ENCODE results near the gene CSH2. TPM values are rescaled to one million over a fixed set of nuclear protein-coding genes. Genes with fewer than 3 reads are reported as not detected.
A peak's percentile ranks its signal among the peaks of the same experiment; 100 is the strongest.

The CSH2 gene
- total RNA-seq, 2 experiments from 2014 or later, result not detected

- peaks cover 70% of the 10 kb centered on the region for H3K4me1 ChIP-seq (ENCODE audit: insufficient read depth, low read length)
- no peak overlapping the region for H3K4me3 ChIP-seq (ENCODE audit: low read length)
- no peak for TF ChIP-seq CTCF (IDR thresholded peaks at IDR 0.05)
- ChIA-PET POLR2A (interaction anchor here (0.7 to 7.3 kb wide), 5 partner anchors 9 to 90 kb away, joined by 3 to 86 read pairs (median 4); partner anchors contain the start of genes CCDC47, DDX42, SMARCD2 and STRADA), CTCF (interaction anchor here (1.7 kb wide), 1 partner anchor 17 kb away, joined by 11 read pairs; no protein-coding TSS in a partner anchor)
- Mint-ChIP-seq H3K36me3 (ENCODE audit: low read depth) (peaks cover 99% of the 10 kb centered on the region), H3K4me3 (peak overlapping the region; percentile 62), H3K27me3 (no peaks in the 10 kb centered on the region), H3K27ac (peak overlapping the region; percentile 69), H3K9me3 (no peaks in the 10 kb centered on the region), H3K4me1 (ENCODE audit: low read depth) (peaks cover 71% of the 10 kb centered on the region)
- DNase-seq, result no peak
- no peaks in the 10 kb centered on the region for H3K9me3 ChIP-seq (ENCODE audit: control insufficient read depth in 1 of 2, insufficient read depth in 1 of 2, low read length in 2 of 2)
- H3K36me3 ChIP-seq (ENCODE audit: insufficient read depth, low read length), result peaks cover 85% of the 10 kb centered on the region
- peak overlapping the region; percentile 2 to 37 for H3K27ac ChIP-seq (ENCODE audit: low read depth in 1 of 2, low read length in 2 of 2)
- no peak for ATAC-seq (ENCODE audit: poor library complexity)
- H3K27me3 ChIP-seq (ENCODE audit: control insufficient read depth in 1 of 2, insufficient read depth in 2 of 2, low read length in 2 of 2), result no peaks in the 10 kb centered on the region
- intact Hi-C loops (cut with DNase I, micrococcal nuclease), result loop anchor here in 1 of 2 experiments (10.0 kb wide), 1 partner anchor 407 kb away; no protein-coding TSS in a partner anchor
Measured at GRCh38 chr17:63832014-63832413, 41.5 kb downstream of the CSH2 start.

DNA sequence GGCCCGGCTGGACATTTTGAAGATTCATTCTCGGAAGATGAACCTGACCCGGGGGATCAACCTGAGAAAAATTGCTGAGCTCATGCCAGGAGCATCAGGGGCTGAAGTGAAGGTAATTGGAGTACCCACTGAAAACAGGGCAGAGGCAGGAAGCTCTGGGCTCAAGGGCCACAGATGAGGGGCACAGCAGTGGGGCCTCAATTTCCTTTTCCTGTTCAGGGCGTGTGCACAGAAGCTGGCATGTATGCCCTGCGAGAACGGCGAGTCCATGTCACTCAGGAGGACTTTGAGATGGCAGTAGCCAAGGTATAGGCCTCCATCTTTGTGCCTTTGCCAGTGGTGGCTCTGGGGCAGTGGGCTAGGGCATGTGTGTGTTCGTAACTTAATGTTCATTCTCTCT lies 42.0 kb downstream of the CSH2 start:
- intact Hi-C loops (cut with DNase I, micrococcal nuclease), result loop anchor here in 1 of 2 experiments (10.0 kb wide), 1 partner anchor 407 kb away; no protein-coding TSS in a partner anchor
- H3K27ac Mint-ChIP-seq, result peak overlapping the region; percentile 69
- H3K4me1 Mint-ChIP-seq (ENCODE audit: low read depth), result peaks cover 76% of the 10 kb centered on the region
- H3K27me3 Mint-ChIP-seq, result no peaks in the 10 kb centered on the region
- Histone ChIP-seq H3K27ac (ENCODE audit: low read depth in 1 of 2, low read length in 2 of 2) (peak overlapping the region; percentile 2 to 37), H3K36me3 (ENCODE audit: insufficient read depth, low read length) (peaks cover 79% of the 10 kb centered on the region), H3K4me3 (ENCODE audit: low read length) (no peak overlapping the region), H3K9me3 (ENCODE audit: control insufficient read depth in 1 of 2, insufficient read depth in 1 of 2, low read length in 2 of 2) (no peaks in the 10 kb centered on the region), H3K4me1 (ENCODE audit: insufficient read depth, low read length) (peaks cover 71% of the 10 kb centered on the region), H3K27me3 (ENCODE audit: control insufficient read depth in 1 of 2, insufficient read depth in 2 of 2, low read length in 2 of 2) (no peaks in the 10 kb centered on the region)
- DNase-seq (peak in 1 of 14 experiments; percentile 38), ATAC-seq (ENCODE audit: poor library complexity) (no peak)
- CTCF ChIA-PET, result interaction anchor here (1.7 kb wide), 1 partner anchor 18 kb away, joined by 11 read pairs; no protein-coding TSS in a partner anchor
- TF ChIP-seq CTCF (IDR thresholded peaks at IDR 0.05), result no peak
- no peaks in the 10 kb centered on the region for H3K9me3 Mint-ChIP-seq
- H3K36me3 Mint-ChIP-seq (ENCODE audit: low read depth), result peaks cover 99% of the 10 kb centered on the region
- peak overlapping the region; percentile 62 for H3K4me3 Mint-ChIP-seq
- POLR2A ChIA-PET, result interaction anchor here (0.6 to 7.3 kb wide), 6 partner anchors 9 to 137 kb away, joined by 3 to 86 read pairs (median 4); partner anchors contain the start of genes CCDC47, DDX42, SMARCD2 and STRADA

DNA sequence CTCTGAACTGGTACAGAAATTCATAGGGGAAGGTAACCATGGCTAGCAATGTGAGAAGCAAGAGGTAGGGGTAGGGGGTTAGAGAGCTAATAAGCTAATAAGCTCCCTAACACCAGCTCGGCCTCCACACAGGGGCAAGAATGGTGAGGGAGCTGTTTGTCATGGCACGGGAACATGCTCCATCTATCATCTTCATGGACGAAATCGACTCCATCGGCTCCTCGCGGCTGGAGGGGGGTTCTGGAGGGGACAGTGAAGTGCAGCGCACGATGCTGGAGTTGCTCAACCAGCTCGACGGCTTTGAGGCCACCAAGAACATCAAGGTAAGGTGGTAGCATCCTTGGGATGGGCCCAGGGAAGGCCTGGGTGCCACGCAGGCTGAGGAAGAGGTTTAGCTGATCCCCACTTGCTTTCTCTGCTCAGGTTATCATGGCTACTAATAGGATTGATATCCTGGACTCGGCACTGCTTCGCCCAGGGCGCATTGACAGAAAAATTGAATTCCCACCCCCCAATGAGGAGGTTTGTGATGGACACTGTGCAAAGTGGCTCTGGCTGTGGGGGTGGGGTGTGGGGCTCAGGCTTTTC lies 42.5 kb downstream of the CSH2 start:
- Histone ChIP-seq H3K36me3 (ENCODE audit: insufficient read depth, low read length) (peaks cover 74% of the 10 kb centered on the region), H3K4me1 (ENCODE audit: insufficient read depth, low read length) (peaks cover 76% of the 10 kb centered on the region), H3K4me3 (ENCODE audit: low read length) (no peak overlapping the region), H3K27me3 (ENCODE audit: control insufficient read depth in 1 of 2, insufficient read depth in 2 of 2, low read length in 2 of 2) (no peaks in the 10 kb centered on the region), H3K27ac (ENCODE audit: low read depth in 1 of 2, low read length in 2 of 2) (peak overlapping the region in 1 of 2 donors; percentile 37), H3K9me3 (ENCODE audit: control insufficient read depth in 1 of 2, insufficient read depth in 1 of 2, low read length in 2 of 2) (no peaks in the 10 kb centered on the region)
- intact Hi-C loops (cut with DNase I, micrococcal nuclease), result loop anchor here in 1 of 2 experiments (10.0 kb wide), 1 partner anchor 406 kb away; no protein-coding TSS in a partner anchor
- Mint-ChIP-seq H3K27me3 (no peaks in the 10 kb centered on the region), H3K4me1 (ENCODE audit: low read depth) (peaks cover 81% of the 10 kb centered on the region), H3K4me3 (peak overlapping the region; percentile 71), H3K36me3 (ENCODE audit: low read depth) (peaks cover 100% of the 10 kb centered on the region), H3K9me3 (no peaks in the 10 kb centered on the region), H3K27ac (peak overlapping the region; percentile 96)
- ChIA-PET CTCF (interaction anchor here (0.7 to 1.7 kb wide), 2 partner anchors 10 to 18 kb away, joined by 3 to 11 read pairs; no protein-coding TSS in a partner anchor), POLR2A (interaction anchor here (0.6 to 7.3 kb wide), 7 partner anchors 10 to 136 kb away, joined by 3 to 86 read pairs (median 5); partner anchors contain the start of genes CCDC47, DDX42, SMARCD2 and STRADA)
- DNase-seq (no peak), ATAC-seq (ENCODE audit: poor library complexity) (no peak)
- no peak for TF ChIP-seq CTCF (IDR thresholded peaks at IDR 0.05)

Measured in CD4-positive, alpha-beta T cell (primary cell).